Endothelial cell of umbilical vein (primary cell): ENCODE data around the gene RAP2A. TPM values are rescaled to one million over a fixed set of nuclear protein-coding genes. Genes with fewer than 3 reads are reported as not detected.

Experiments
- BruUV-seq: library from RNA; stranded (reverse); fragments of 400-500 nt; replicated peaks from 2 replicates; lab custom pipeline; 2021; lab: Mats Ljungman, UMichigan
- CTCF ChIA-PET: fragments of 300-600, 350-600 bp; sonication (Branson Sonifier 250); formaldehyde crosslinking; loops from one replicate; lab custom pipeline; 2021; ENCODE audit warnings: antibody characterized with exemption, inconsistent platforms; lab: Charles Lee
- POLR2A ChIA-PET: fragments of 300-600, 350-600 bp; sonication (Branson Sonifier 250); formaldehyde crosslinking; loops from one replicate; lab custom pipeline; 2021; ENCODE audit warnings: antibody characterized with exemption, inconsistent platforms; lab: Charles Lee
- DNase-seq: peaks from one replicate; pipeline ENCODE4 v3.0.0-alpha.2; 2011; ENCODE audit warnings: low read depth, low spot score
- FAIRE-seq: peaks from 2 replicates; lab custom pipeline; 2011; peaks lifted over from hg19 to GRCh38; lab: Jason Lieb, UNC
- H2AFZ ChIP-seq: 2 replicates; pipeline ENCODE4 v1.6.0; 2012; ENCODE audit warnings: low read depth, low read length, control low read depth, inconsistent platforms
- H3K27ac ChIP-seq: 2 replicates; pipeline ENCODE4 v1.5.1; 2011; ENCODE audit warnings: low read depth, mild to moderate bottlenecking, control low read depth, low read length, moderate library complexity; ENCODE audit not compliant: insufficient read depth
- H3K27me3 ChIP-seq, 2 experiments: 2 replicates each; pipeline versions ENCODE4 v1.6.0 to v1.6.1; 2011; ENCODE audit warnings: low read length in 2 of 2, mixed read lengths in 1 of 2; ENCODE audit not compliant: control insufficient read depth in 2 of 2, insufficient read depth in 2 of 2
- H3K36me3 ChIP-seq, 2 experiments: 2 replicates in 1 of 2; 3 replicates in 1 of 2; pipeline ENCODE4 v1.5.1; 2011; ENCODE audit warnings: low read length in 2 of 2, mild to moderate bottlenecking in 1 of 2, moderate library complexity in 1 of 2; ENCODE audit not compliant: control insufficient read depth in 2 of 2, insufficient read depth in 2 of 2; ENCODE audit errors: extremely low read depth in 1 of 2
- H3K4me1 ChIP-seq: 3 replicates; pipeline ENCODE4 v1.5.1; 2011; ENCODE audit warnings: mild to moderate bottlenecking, low read length; ENCODE audit not compliant: control insufficient read depth, insufficient read depth; ENCODE audit errors: extremely low read depth
- H3K4me2 ChIP-seq: 2 replicates; pipeline ENCODE4 v1.6.1; 2011; ENCODE audit warnings: low read length, control low read depth, mixed read lengths; ENCODE audit not compliant: insufficient read depth
- H3K4me3 ChIP-seq, 3 experiments: fragments of 200-600 bp in 1 of 3; sonication (generic), shearing (Covaris generic) in 1 of 3; replicated peaks in 1 of 3; 2 replicates each; pipeline ENCODE4 v1.5.1; 2011 to 2016; ENCODE audit warnings: control low read depth in 3 of 3, low read length in 3 of 3, mild to moderate bottlenecking in 2 of 3, inconsistent platforms in 1 of 3, low read depth in 1 of 3, moderate library complexity in 1 of 3; ENCODE audit not compliant: insufficient read depth in 1 of 3
- H3K79me2 ChIP-seq: 2 replicates; pipeline ENCODE4 v1.6.0; 2012; ENCODE audit warnings: low read length, inconsistent platforms; ENCODE audit not compliant: control insufficient read depth, insufficient read depth
- H3K9ac ChIP-seq: replicated peaks from 2 replicates; pipeline ENCODE3; 2011; ENCODE audit warnings: low read length, control low read depth; ENCODE audit not compliant: insufficient read depth; ENCODE audit errors: extremely low read depth
- H3K9me1 ChIP-seq: replicated peaks from 3 replicates; pipeline ENCODE4 v1.6.0; 2011; ENCODE audit warnings: mild to moderate bottlenecking, low read length; ENCODE audit not compliant: control insufficient read depth, insufficient read depth; ENCODE audit errors: extremely low read depth
- H3K9me3 ChIP-seq: replicated peaks from 2 replicates; pipeline ENCODE4 v1.5.1; 2012; ENCODE audit warnings: low read length, inconsistent platforms; ENCODE audit not compliant: control insufficient read depth, insufficient read depth
- H4K20me1 ChIP-seq: replicated peaks from 2 replicates; pipeline ENCODE3; 2011; ENCODE audit warnings: mild to moderate bottlenecking, low read length; ENCODE audit not compliant: control insufficient read depth, insufficient read depth; ENCODE audit errors: extremely low read depth
- CTCF ChIP-seq, 2 donors: IDR thresholded peaks; 1 replicate in 1 of 2; 2 replicates in 1 of 2; pipeline ENCODE4 v1.5.1; 2011; ENCODE audit warnings: low read length in 2 of 2, mild to moderate bottlenecking in 2 of 2, moderate library complexity in 2 of 2, control low read depth in 1 of 2, inconsistent platforms in 1 of 2, low read depth in 1 of 2; ENCODE audit not compliant: insufficient read depth in 1 of 2; ENCODE audit errors: extremely low read depth in 1 of 2
- EZH2 ChIP-seq: IDR thresholded peaks from 2 replicates; pipeline ENCODE4 v1.6.1; 2012; ENCODE audit warnings: borderline replicate concordance, low read depth, mild to moderate bottlenecking, moderate library complexity, low read length, inconsistent platforms; ENCODE audit not compliant: severe bottlenecking
- FOS ChIP-seq: IDR thresholded peaks from 2 replicates; pipeline ENCODE4 v1.6.1; 2011; ENCODE audit warnings: mild to moderate bottlenecking, low read length, moderate library complexity, borderline replicate concordance; ENCODE audit not compliant: insufficient read depth
- GATA2 ChIP-seq: IDR thresholded peaks from 2 replicates; pipeline ENCODE4 v1.7.0; 2011; ENCODE audit warnings: low read depth, mild to moderate bottlenecking, moderate library complexity, mixed read lengths, low read length; ENCODE audit not compliant: insufficient read length, insufficient read depth
- JUN ChIP-seq: IDR thresholded peaks from 2 replicates; pipeline ENCODE4 v1.6.1; 2011; ENCODE audit warnings: borderline replicate concordance, low read depth; ENCODE audit not compliant: insufficient read length, insufficient read depth
- MAX ChIP-seq: IDR thresholded peaks from 2 replicates; pipeline ENCODE4 v1.6.1; 2011; ENCODE audit not compliant: insufficient read depth, insufficient read length
- MYC ChIP-seq: IDR thresholded peaks from one replicate; pipeline ENCODE4 v1.6.1; 2011; ENCODE audit warnings: mild to moderate bottlenecking, low read depth, low read length
- POLR2A ChIP-seq: IDR thresholded peaks from 2 replicates; pipeline ENCODE4 v1.6.1; 2012; ENCODE audit warnings: low read depth, mild to moderate bottlenecking, control low read depth, low read length
- POLR2AphosphoS5 ChIP-seq: IDR thresholded peaks from 2 replicates; pipeline ENCODE4 v1.6.1; 2012; ENCODE audit warnings: low read depth, mild to moderate bottlenecking, control low read depth, low read length, moderate library complexity; ENCODE audit not compliant: insufficient read depth
- dilution Hi-C: fragments of 300-500 bp; cut with MboI; formaldehyde crosslinking; loops from one replicate; pipeline ENCODE4 v1.15.0; 2019; ENCODE audit warnings: low sequenced_read_pairs; ENCODE audit not compliant: extremely low pct_ligation_motif_present
- intact Hi-C: fragments of 100-400 bp; cut with micrococcal nuclease; formaldehyde crosslinking; loops from one replicate; pipeline ENCODE4 v1.10.0; 2022
- polyA plus RNA-seq, 4 experiments: library from polyadenylated mRNA; depleted of rRNA in 3 of 4; stranded (reverse) in 3 of 4; unstranded in 1 of 4; fragments of >200 nt; gene quantifications; 2 replicates each; pipeline versions ENCODE4 v1.2.1 to v1.2.3, GENCODE V29; 2011 to 2012; ENCODE audit warnings: missing spikeins in 1 of 4
- total RNA-seq: library from RNA; stranded (reverse); gene quantifications from 2 replicates; pipeline ENCODE4 v1.2.3, GENCODE V29; 2021

Gene RAP2A
- total and polyA plus RNA-seq, 2 donors (not counting 3 experiments of a cell fraction or from before 2014, with no cell fraction given) = 7.8 to 44.4 TPM

- H3K4me2 ChIP-seq = no peak overlapping the region
- H3K36me3 ChIP-seq = no peaks in the 10 kb centered on the region
- dilution Hi-C loops (no loop called here), intact Hi-C loops (no loop called here)
- H3K9ac ChIP-seq = no peak overlapping the region
- H2AFZ ChIP-seq = no peak overlapping the region
- no peak overlapping the region for H3K4me3 ChIP-seq
- POLR2A ChIA-PET = no interaction called here
- H4K20me1 ChIP-seq = no peaks in the 10 kb centered on the region
- CTCF ChIA-PET = interaction anchor here (1.6 kb wide), 1 partner anchor 9 kb away, joined by 3 read pairs; no protein-coding TSS in a partner anchor
- no peaks in the 10 kb centered on the region for H3K9me1 ChIP-seq
- FAIRE-seq (no peak), DNase-seq (no peak)
- no peak overlapping the region for H3K27ac ChIP-seq
- no peaks in the 10 kb centered on the region for H3K9me3 ChIP-seq
- peaks cover under 1% of the 10 kb centered on the region for H3K4me1 ChIP-seq
- no peaks in the 10 kb centered on the region for H3K79me2 ChIP-seq
- TF ChIP-seq JUN (no peak), GATA2 (no peak), MYC (no peak), CTCF (IDR thresholded peaks at IDR 0.05; ENCODE audit: extremely low read depth in 1 of 2, insufficient read depth in 1 of 2, low read depth in 1 of 2, low read length in 2 of 2) (no peak), POLR2AphosphoS5 (no peak), POLR2A (no peak), MAX (no peak), EZH2 (no peak), FOS (no peak)
- peaks cover 0 to 4% of the 10 kb centered on the region in 2 experiments for H3K27me3 ChIP-seq
- BruUV-seq = no TSS peak
Observed at GRCh38 chr13:97497400-97497799, 63.4 kb downstream of the RAP2A start.
